Suprapubic skin (tissue), 4 donors: Measurements from ENCODE around the gene C1QC. TPM values are rescaled to one million over a fixed set of nuclear protein-coding genes. Genes with fewer than 3 reads are reported as not detected.

Experiments
- DNase-seq, 2 donors: peaks; one replicate each; pipeline ENCODE4 v3.0.0-alpha.2; 2019; ENCODE audit warnings: low spot score in 2 of 2
- H3K27ac ChIP-seq: fragments of 200-600 bp; sonication (generic); one replicate; pipeline ENCODE4 v1.5.1; 2019
- H3K27me3 ChIP-seq: fragments of 200-600 bp; sonication (generic); one replicate; pipeline ENCODE4 v1.5.1; 2019
- H3K36me3 ChIP-seq: fragments of 200-600 bp; sonication (generic); one replicate; pipeline ENCODE4 v1.5.1; 2019
- H3K4me1 ChIP-seq: fragments of 200-600 bp; sonication (generic); one replicate; pipeline ENCODE4 v1.5.1; 2019
- H3K4me3 ChIP-seq: fragments of 200-600 bp; sonication (generic); one replicate; pipeline ENCODE4 v1.5.1; 2019; ENCODE audit warnings: mild to moderate bottlenecking
- H3K9me3 ChIP-seq: fragments of 200-600 bp; sonication (generic); one replicate; pipeline ENCODE4 v1.5.1; 2019
- EP300 ChIP-seq: sonication (generic); formaldehyde crosslinking; IDR thresholded peaks from one replicate; pipeline ENCODE4 v1.6.1; 2017; ENCODE audit warnings: antibody characterized with exemption
- POLR2A ChIP-seq, 2 donors: fragments of 450-650 bp; IDR thresholded peaks; one replicate each; pipeline ENCODE4 v1.6.1; 2017; ENCODE audit warnings: antibody characterized with exemption in 2 of 2, mild to moderate bottlenecking in 2 of 2, moderate library complexity in 2 of 2
- POLR2AphosphoS5 ChIP-seq, 3 donors: sonication (generic); formaldehyde crosslinking; IDR thresholded peaks; one replicate each; pipeline ENCODE4 v1.6.1; 2017; ENCODE audit warnings: antibody characterized with exemption in 3 of 3
- WGBS: methylation state at CpG from one replicate; pipeline ENCODE4 v1.1.5; 2018; 5-methylcytosine and 5-hydroxymethylcytosine counted together
- total RNA-seq, 4 donors: library from RNA; depleted of rRNA; stranded (reverse); fragments of >200 nt; gene quantifications; one replicate each; pipeline ENCODE4 v1.1.0, GENCODE V29; 2016
- TF ChIP-seq, protein P1 (sequence below), 2 donors: fragments of 200-600 bp in 1 of 2; fragments of 450-650 bp in 1 of 2; sonication (generic) in 1 of 2; IDR thresholded peaks; one replicate each; pipeline ENCODE4 v1.5.1; 2016 to 2019; ENCODE audit warnings: antibody characterized with exemption in 2 of 2, mild to moderate bottlenecking in 1 of 2, moderate library complexity in 1 of 2

Gene C1QC
- total RNA-seq, 4 donors from 2014 or later, result 6.5 to 31.9 (median 20.4) TPM

GRCh38 chr1:22638476-22639234 is 4.8 kb upstream of the C1QC start:
- no peaks in the 10 kb centered on the region for H3K9me3 ChIP-seq
- no peak overlapping the region for H3K27ac ChIP-seq
- peaks cover 5% of the 10 kb centered on the region for H3K4me1 ChIP-seq
- peak overlapping the region; percentile 28 for H3K4me3 ChIP-seq
- H3K36me3 ChIP-seq, result no peaks in the 10 kb centered on the region
- WGBS, result 69% methylated on average over 4 of the region's 23 CpGs
- TF ChIP-seq EP300 (no peak), POLR2A (IDR thresholded peaks at IDR 0.05) (no peak), POLR2AphosphoS5 (IDR thresholded peaks at IDR 0.05) (no peak)
- TF ChIP-seq, protein P1, sequence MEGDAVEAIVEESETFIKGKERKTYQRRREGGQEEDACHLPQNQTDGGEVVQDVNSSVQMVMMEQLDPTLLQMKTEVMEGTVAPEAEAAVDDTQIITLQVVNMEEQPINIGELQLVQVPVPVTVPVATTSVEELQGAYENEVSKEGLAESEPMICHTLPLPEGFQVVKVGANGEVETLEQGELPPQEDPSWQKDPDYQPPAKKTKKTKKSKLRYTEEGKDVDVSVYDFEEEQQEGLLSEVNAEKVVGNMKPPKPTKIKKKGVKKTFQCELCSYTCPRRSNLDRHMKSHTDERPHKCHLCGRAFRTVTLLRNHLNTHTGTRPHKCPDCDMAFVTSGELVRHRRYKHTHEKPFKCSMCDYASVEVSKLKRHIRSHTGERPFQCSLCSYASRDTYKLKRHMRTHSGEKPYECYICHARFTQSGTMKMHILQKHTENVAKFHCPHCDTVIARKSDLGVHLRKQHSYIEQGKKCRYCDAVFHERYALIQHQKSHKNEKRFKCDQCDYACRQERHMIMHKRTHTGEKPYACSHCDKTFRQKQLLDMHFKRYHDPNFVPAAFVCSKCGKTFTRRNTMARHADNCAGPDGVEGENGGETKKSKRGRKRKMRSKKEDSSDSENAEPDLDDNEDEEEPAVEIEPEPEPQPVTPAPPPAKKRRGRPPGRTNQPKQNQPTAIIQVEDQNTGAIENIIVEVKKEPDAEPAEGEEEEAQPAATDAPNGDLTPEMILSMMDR (IDR thresholded peaks at IDR 0.05), result no peak
- no peak for DNase-seq
- H3K27me3 ChIP-seq, result peaks cover 38% of the 10 kb centered on the region

DNA sequence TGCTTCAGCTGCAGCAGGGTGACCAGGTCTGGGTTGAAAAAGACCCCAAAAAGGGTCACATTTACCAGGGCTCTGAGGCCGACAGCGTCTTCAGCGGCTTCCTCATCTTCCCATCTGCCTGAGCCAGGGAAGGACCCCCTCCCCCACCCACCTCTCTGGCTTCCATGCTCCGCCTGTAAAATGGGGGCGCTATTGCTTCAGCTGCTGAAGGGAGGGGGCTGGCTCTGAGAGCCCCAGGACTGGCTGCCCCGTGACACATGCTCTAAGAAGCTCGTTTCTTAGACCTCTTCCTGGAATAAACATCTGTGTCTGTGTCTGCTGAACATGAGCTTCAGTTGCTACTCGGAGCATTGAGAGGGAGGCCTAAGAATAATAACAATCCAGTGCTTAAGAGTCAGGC is 4.1 kb upstream of the C1QC start:
- 33% methylated on average over 8 of the region's 8 CpGs for WGBS
- Histone ChIP-seq H3K27ac (no peak overlapping the region), H3K9me3 (no peaks in the 10 kb centered on the region), H3K36me3 (no peaks in the 10 kb centered on the region), H3K4me1 (peaks cover 5% of the 10 kb centered on the region), H3K4me3 (peak overlapping the region; percentile 28), H3K27me3 (peaks cover 41% of the 10 kb centered on the region)
- TF ChIP-seq EP300 (no peak), POLR2A (IDR thresholded peaks at IDR 0.05) (no peak), POLR2AphosphoS5 (IDR thresholded peaks at IDR 0.05) (no peak)
- TF ChIP-seq, protein P1 (IDR thresholded peaks at IDR 0.05), result no peak
- DNase-seq, result no peak

GRCh38 chr1:22641247-22641646 is 2.2 kb upstream of the C1QC start:
- Histone ChIP-seq H3K4me1 (peaks cover 5% of the 10 kb centered on the region), H3K9me3 (no peaks in the 10 kb centered on the region), H3K36me3 (no peaks in the 10 kb centered on the region), H3K27me3 (peaks cover 31% of the 10 kb centered on the region), H3K4me3 (no peak overlapping the region), H3K27ac (no peak overlapping the region)
- DNase-seq, result no peak
- 66% methylated on average over 7 of the region's 8 CpGs for WGBS
- no peak for TF ChIP-seq EP300

DNA sequence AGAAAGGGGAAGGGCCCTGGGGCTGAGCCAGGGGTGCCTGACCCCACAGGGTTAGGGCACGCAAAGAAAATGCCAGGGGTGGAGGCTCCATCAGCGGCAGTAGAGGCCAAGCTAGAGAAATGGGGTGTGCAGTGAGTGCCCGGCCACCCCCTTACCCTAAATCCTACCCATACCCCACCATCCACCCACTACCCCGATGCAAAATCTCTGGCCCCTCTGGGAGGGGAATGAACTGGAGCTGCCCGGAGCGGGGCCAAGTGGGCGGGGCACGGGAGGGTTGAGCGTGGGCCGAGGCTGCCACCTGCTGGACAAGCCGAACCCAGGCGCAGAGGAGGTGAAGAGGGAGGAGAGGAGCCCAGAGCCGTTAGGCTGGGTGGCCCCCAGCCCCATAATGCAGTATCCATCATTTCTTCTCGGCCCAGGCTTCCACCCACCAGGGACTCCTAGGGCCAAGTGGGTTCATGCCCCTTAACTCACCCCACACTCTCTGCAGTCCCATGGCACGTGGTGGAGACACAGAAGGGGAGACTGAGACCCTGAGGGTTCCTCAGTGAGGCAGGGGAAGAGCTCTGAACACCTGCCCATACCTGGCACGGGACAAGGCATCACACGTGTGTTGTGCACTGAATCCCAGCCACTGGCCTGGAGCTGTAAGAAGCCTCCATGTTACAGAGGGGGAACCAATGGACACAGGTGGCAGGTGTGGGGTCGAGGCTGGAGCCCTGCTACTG is 1.4 kb upstream of the C1QC start:
- H3K27ac ChIP-seq, result no peak overlapping the region
- no peaks in the 10 kb centered on the region for H3K36me3 ChIP-seq
- TF ChIP-seq EP300, result no peak
- TF ChIP-seq, protein P1 (IDR thresholded peaks at IDR 0.05), result peak; percentile 81 to 90
- H3K4me3 ChIP-seq, result no peak overlapping the region
- H3K4me1 ChIP-seq, result peaks cover 5% of the 10 kb centered on the region
- peak; percentile 83 to 91 for DNase-seq
- H3K9me3 ChIP-seq, result no peaks in the 10 kb centered on the region
- whole genome bisulfite sequencing, result 17% methylated on average over 6 of the region's 18 CpGs
- H3K27me3 ChIP-seq, result peaks cover 31% of the 10 kb centered on the region

DNA sequence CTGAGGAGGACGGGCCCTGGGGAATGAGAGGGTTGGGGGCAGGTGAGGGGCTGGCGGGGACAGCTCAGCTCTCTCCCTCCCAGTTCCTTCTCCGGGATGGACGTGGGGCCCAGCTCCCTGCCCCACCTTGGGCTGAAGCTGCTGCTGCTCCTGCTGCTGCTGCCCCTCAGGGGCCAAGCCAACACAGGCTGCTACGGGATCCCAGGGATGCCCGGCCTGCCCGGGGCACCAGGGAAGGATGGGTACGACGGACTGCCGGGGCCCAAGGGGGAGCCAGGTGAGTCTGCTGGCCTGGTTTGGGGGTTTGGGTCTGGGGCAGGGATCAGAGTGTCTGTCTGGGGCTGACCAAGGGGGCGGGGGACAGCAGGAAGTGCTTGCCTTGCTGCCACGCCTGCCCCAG is 495 bp downstream of the C1QC start:
- no peak for DNase-seq
- no peaks in the 10 kb centered on the region for H3K9me3 ChIP-seq
- TF ChIP-seq POLR2AphosphoS5 (IDR thresholded peaks at IDR 0.05) (no peak), EP300 (no peak), POLR2A (IDR thresholded peaks at IDR 0.05) (no peak)
- TF ChIP-seq, protein P1 (IDR thresholded peaks at IDR 0.05), result no peak
- peaks cover 5% of the 10 kb centered on the region for H3K4me1 ChIP-seq
- H3K27ac ChIP-seq, result peak overlapping the region; percentile 39
- peaks cover 23% of the 10 kb centered on the region for H3K27me3 ChIP-seq
- no peaks in the 10 kb centered on the region for H3K36me3 ChIP-seq
- WGBS, result 93% methylated on average over 3 of the region's 12 CpGs
- peak overlapping the region; percentile 34 for H3K4me3 ChIP-seq
